ENCODE measurements around the gene CAMK2D.

CAMK2D gene

GRCh38 chr4:113481820-113482219 is 279.7 kb downstream of the CAMK2D start:
- no peak for DNase-seq (ENCODE audit: low read depth in 2 of 2, low spot score in 1 of 2)

- DNase-seq (ENCODE audit: low read depth in 2 of 2, low spot score in 1 of 2) = no peak
These were observed 281.4 kb downstream of the CAMK2D start for GRCh38 chr4:113480109-113480508.

- DNase-seq (ENCODE audit: low read depth in 2 of 2, low spot score in 1 of 2) = no peak
These were observed 283.5 kb downstream of the CAMK2D start for GRCh38 chr4:113478032-113478431.

- DNase-seq (ENCODE audit: low read depth in 2 of 2, low spot score in 1 of 2) = no peak
These were observed 284.7 kb downstream of the CAMK2D start for GRCh38 chr4:113476800-113477199.

- DNase-seq (ENCODE audit: low read depth in 2 of 2, low spot score in 1 of 2) = no peak
These were observed 287.5 kb downstream of the CAMK2D start for GRCh38 chr4:113474017-113474416.

- no peak for DNase-seq (ENCODE audit: low read depth in 2 of 2, low spot score in 1 of 2)
These were observed 288.7 kb downstream of the CAMK2D start for GRCh38 chr4:113472864-113473263.

- DNase-seq (ENCODE audit: low read depth in 2 of 2, low spot score in 1 of 2) = no peak
These were observed 290.2 kb downstream of the CAMK2D start for GRCh38 chr4:113471146-113471860.

GRCh38 chr4:113469926-113470325 is 291.6 kb downstream of the CAMK2D start:
- no peak for DNase-seq (ENCODE audit: low read depth in 2 of 2, low spot score in 1 of 2)

- DNase-seq (ENCODE audit: low read depth in 2 of 2, low spot score in 1 of 2) = no peak
These were observed 292.5 kb downstream of the CAMK2D start for GRCh38 chr4:113469023-113469390.

GRCh38 chr4:113468165-113469022 is 293.1 kb downstream of the CAMK2D start:
- no peak for DNase-seq (ENCODE audit: low read depth in 2 of 2, low spot score in 1 of 2)

- DNase-seq (ENCODE audit: low read depth in 2 of 2, low spot score in 1 of 2) = no peak
These were observed 294.0 kb downstream of the CAMK2D start for GRCh38 chr4:113467581-113467980.

GRCh38 chr4:113462286-113462685 is 299.3 kb downstream of the CAMK2D start:
- no peak for DNase-seq (ENCODE audit: low read depth in 2 of 2, low spot score in 1 of 2)

GRCh38 chr4:113461281-113461680 is 300.3 kb downstream of the CAMK2D start:
- DNase-seq (ENCODE audit: low read depth in 2 of 2, low spot score in 1 of 2) = no peak

- no peak for DNase-seq (ENCODE audit: low read depth in 2 of 2, low spot score in 1 of 2)
These were observed 303.7 kb downstream of the CAMK2D start for GRCh38 chr4:113457886-113458285.

GRCh38 chr4:113457121-113457520 is 304.4 kb downstream of the CAMK2D start:
- DNase-seq (ENCODE audit: low read depth in 2 of 2, low spot score in 1 of 2) = no peak

GRCh38 chr4:113455061-113455460 is 306.5 kb downstream of the CAMK2D start:
- no peak for DNase-seq (ENCODE audit: low read depth in 2 of 2, low spot score in 1 of 2)

GRCh38 chr4:113452868-113453620 is 308.5 kb downstream of the CAMK2D start:
- DNase-seq (ENCODE audit: low read depth in 2 of 2, low spot score in 1 of 2) = no peak

GRCh38 chr4:113452152-113452551 is 309.4 kb downstream of the CAMK2D start:
- DNase-seq (ENCODE audit: low read depth in 2 of 2, low spot score in 1 of 2) = no peak

GRCh38 chr4:113450295-113451080 is 311.1 kb downstream of the CAMK2D start:
- DNase-seq (ENCODE audit: low read depth in 2 of 2, low spot score in 1 of 2) = no peak

- DNase-seq (ENCODE audit: low read depth in 2 of 2, low spot score in 1 of 2) = no peak
These were observed 312.0 kb downstream of the CAMK2D start for GRCh38 chr4:113449410-113449974.

- DNase-seq (ENCODE audit: low read depth in 2 of 2, low spot score in 1 of 2) = no peak
These were observed 313.8 kb downstream of the CAMK2D start for GRCh38 chr4:113447769-113448168.

Data from stimulated activated CD8-positive, alpha-beta memory T cell treated with anti-CD3 and anti-CD28 coated beads, Interleukin-4, amount 100 ng/mL, for 1 hour (primary cell).